ENCODE measurements around the gene PIK3C2G.
"Not testable (repeated sequence)": the region's sequence is repeated elsewhere in the genome, so short reads cannot be mapped to it uniquely, and the experiment has no call there.

The PIK3C2G gene

GRCh38 chr12:18261273-18261672, at the start of gene PIK3C2G:
TSS of gene PIK3C2G (plus strand) at chr12:18261518. CDS start at chr12:18282082, 20,564 bp downstream.
- DNase-seq: peak in 1 of 2 experiments; percentile 12

- no peak for DNase-seq
Observed at GRCh38 chr12:18217966-18218365, 43.4 kb upstream of the PIK3C2G start.

GRCh38 chr12:18221726-18222125, 39.6 kb upstream of the PIK3C2G start:
- DNase-seq: no peak

GRCh38 chr12:18222699-18223098, 38.6 kb upstream of the PIK3C2G start:
- DNase-seq: no peak

GRCh38 chr12:18224745-18225144, 36.6 kb upstream of the PIK3C2G start:
- peak; percentile 13 to 36 for DNase-seq

GRCh38 chr12:18239526-18239925, 21.8 kb upstream of the PIK3C2G start:
- DNase-seq: no peak

GRCh38 chr12:18242380-18243089, 18.8 kb upstream of the PIK3C2G start:
- DNase-seq: no peak

GRCh38 chr12:18243238-18243637, 18.1 kb upstream of the PIK3C2G start:
- DNase-seq: no peak

- DNase-seq: no peak
Observed at GRCh38 chr12:18246066-18246465, 15.3 kb upstream of the PIK3C2G start.

GRCh38 chr12:18250313-18250916, 10.9 kb upstream of the PIK3C2G start:
- peak; percentile 56 to 86 for DNase-seq

- DNase-seq: no peak
Observed at GRCh38 chr12:18254081-18254480, 7.2 kb upstream of the PIK3C2G start.

GRCh38 chr12:18255004-18255403, 6.3 kb upstream of the PIK3C2G start:
- DNase-seq: not testable (repeated sequence)

GRCh38 chr12:18257251-18257650, 4.1 kb upstream of the PIK3C2G start:
- no peak for DNase-seq

- no peak for DNase-seq
Observed at GRCh38 chr12:18258929-18259328, 2.4 kb upstream of the PIK3C2G start.

GRCh38 chr12:18259906-18260682, 1.2 kb upstream of the PIK3C2G start:
- no peak for DNase-seq

GRCh38 chr12:18261906-18262305, 588 bp downstream of the PIK3C2G start:
- no peak for DNase-seq

- no peak for DNase-seq
Observed at GRCh38 chr12:18262514-18262913, 1.2 kb downstream of the PIK3C2G start.

- no peak for DNase-seq
Observed at GRCh38 chr12:18264581-18265075, 3.3 kb downstream of the PIK3C2G start.

GRCh38 chr12:18267427-18268099, 6.2 kb downstream of the PIK3C2G start:
- DNase-seq: peak in 1 of 2 experiments; percentile 45

- DNase-seq: no peak
Observed at GRCh38 chr12:18270958-18271460, 9.7 kb downstream of the PIK3C2G start.

- DNase-seq: no peak
Observed at GRCh38 chr12:18275981-18276380, 14.7 kb downstream of the PIK3C2G start.

- no peak for DNase-seq
Observed at GRCh38 chr12:18277196-18277595, 15.9 kb downstream of the PIK3C2G start.

GRCh38 chr12:18280728-18281127, 19.4 kb downstream of the PIK3C2G start:
- DNase-seq: no peak

All from NCI-H526 (cell line).